IMR-90 (cell line): ENCODE measurements around the gene PLPP3. TPM values are rescaled to one million over a fixed set of nuclear protein-coding genes. Genes with fewer than 3 reads are reported as not detected.

Experiments used
- ATAC-seq: fragments of 200-7000 bp; cut with Tn5 transposase; 2 replicates; pipeline ENCODE4 v1.9.1; 2020; ENCODE audit warnings: low read depth, mild to moderate bottlenecking, moderate library complexity
- BruUV-seq: library from RNA; stranded (reverse); fragments of 400-500 nt; replicated peaks from 2 replicates; lab custom pipeline; 2021; lab: Mats Ljungman, UMichigan
- CTCF ChIA-PET: fragments of 300-600 bp; formaldehyde crosslinking; extraction: SDS; loops from one replicate; lab custom pipeline; 2021; ENCODE audit warnings: antibody characterized with exemption; lab: Yijun Ruan, JAX
- POLR2A ChIA-PET: fragments of 300-600 bp; sonication (Branson Sonifier 250); formaldehyde crosslinking; loops from one replicate; lab custom pipeline; 2022; ENCODE audit warnings: antibody characterized with exemption; ENCODE audit not compliant: unreplicated experiment; lab: Charles Lee
- DNase-seq: peaks from one replicate; pipeline ENCODE4 v3.0.0; 2013
- H2AFZ ChIP-seq: replicated peaks from 2 replicates; pipeline ENCODE3; 2013; ENCODE audit warnings: low read length, mild to moderate bottlenecking; ENCODE audit not compliant: poor library complexity
- H2AK5ac ChIP-seq: 2 replicates; pipeline ENCODE4 v1.6.1; 2013; ENCODE audit warnings: low read depth, low read length, inconsistent platforms
- H2AK9ac ChIP-seq: replicated peaks from 2 replicates; pipeline ENCODE3; 2013; ENCODE audit warnings: mild to moderate bottlenecking, low read depth, low read length, moderate library complexity; ENCODE audit not compliant: poor library complexity
- H2BK120ac ChIP-seq: 2 replicates; pipeline ENCODE4 v1.6.1; 2013; ENCODE audit warnings: low read depth, low read length, inconsistent platforms
- H2BK15ac ChIP-seq: 3 replicates; pipeline ENCODE4 v1.6.1; 2013; ENCODE audit warnings: low read depth, low read length, inconsistent platforms
- H2BK20ac ChIP-seq: 2 replicates; pipeline ENCODE4 v1.6.1; 2013; ENCODE audit warnings: low read depth, mild to moderate bottlenecking, inconsistent platforms, low read length, moderate library complexity
- H2BK5ac ChIP-seq: 2 replicates; pipeline ENCODE4 v1.6.1; 2013; ENCODE audit warnings: mild to moderate bottlenecking, low read depth, low read length, inconsistent platforms; ENCODE audit not compliant: poor library complexity, severe bottlenecking
- H3K14ac ChIP-seq: replicated peaks from 2 replicates; pipeline ENCODE4 v1.6.1; 2013; ENCODE audit warnings: low read depth, low read length, inconsistent platforms
- H3K18ac ChIP-seq: 2 replicates; pipeline ENCODE4 v1.6.1; 2013; ENCODE audit warnings: low read depth, low read length, control low read depth
- H3K23ac ChIP-seq: 2 replicates; pipeline ENCODE4 v1.6.1; 2013; ENCODE audit warnings: low read depth, low read length, inconsistent platforms
- H3K27ac ChIP-seq: 2 replicates; pipeline ENCODE4 v1.5.1; 2013; ENCODE audit warnings: mild to moderate bottlenecking, control low read depth, low read length; ENCODE audit not compliant: insufficient read depth
- H3K27me3 ChIP-seq: 2 replicates; pipeline ENCODE4 v1.6.1; 2013; ENCODE audit warnings: low read length; ENCODE audit not compliant: control insufficient read depth, insufficient read depth
- H3K36me3 ChIP-seq: 2 replicates; pipeline ENCODE4 v1.6.1; 2013; ENCODE audit warnings: low read length, mixed read lengths; ENCODE audit not compliant: control insufficient read depth, insufficient read depth
- H3K4ac ChIP-seq: 2 replicates; pipeline ENCODE4 v1.6.1; 2013; ENCODE audit warnings: low read depth, low read length, inconsistent platforms
- H3K4me1 ChIP-seq: 2 replicates; pipeline ENCODE4 v1.6.1; 2013; ENCODE audit warnings: low read length, mixed read lengths; ENCODE audit not compliant: control insufficient read depth, insufficient read depth
- H3K4me2 ChIP-seq: 2 replicates; pipeline ENCODE4 v1.6.1; 2013; ENCODE audit warnings: low read depth, mild to moderate bottlenecking, control low read depth, low read length, moderate library complexity
- H3K4me3 ChIP-seq: 2 replicates; pipeline ENCODE4 v1.5.1; 2013; ENCODE audit warnings: low read depth, mild to moderate bottlenecking, control low read depth, low read length, moderate library complexity; ENCODE audit not compliant: insufficient read depth
- H3K56ac ChIP-seq: 2 replicates; pipeline ENCODE4 v1.6.1; 2013; ENCODE audit warnings: low read length, inconsistent platforms; ENCODE audit not compliant: insufficient read depth; ENCODE audit errors: extremely low read depth
- H3K79me1 ChIP-seq, 2 experiments: 2 replicates each; pipeline ENCODE4 v1.6.1; 2013; ENCODE audit warnings: low read length in 2 of 2, inconsistent platforms in 1 of 2, low read depth in 1 of 2
- H3K9ac ChIP-seq: 2 replicates; pipeline ENCODE4 v1.6.1; 2013; ENCODE audit warnings: low read depth, low read length, control low read depth
- H3K9me1 ChIP-seq: 2 replicates; pipeline ENCODE4 v1.6.1; 2013; ENCODE audit warnings: low read length, inconsistent platforms; ENCODE audit not compliant: insufficient read depth
- H3K9me3 ChIP-seq: 2 replicates; pipeline ENCODE4 v1.6.1; 2013; ENCODE audit warnings: low read length; ENCODE audit not compliant: control insufficient read depth, insufficient read depth
- H4K20me1 ChIP-seq: 2 replicates; pipeline ENCODE4 v1.6.1; 2013; ENCODE audit warnings: low read length, inconsistent platforms; ENCODE audit not compliant: insufficient read depth
- H4K5ac ChIP-seq: 2 replicates; pipeline ENCODE4 v1.6.1; 2013; ENCODE audit warnings: mild to moderate bottlenecking, low read depth, low read length, control low read depth
- H4K8ac ChIP-seq, 2 experiments: 2 replicates each; pipeline ENCODE4 v1.6.1; 2013; ENCODE audit warnings: low read depth in 2 of 2, low read length in 2 of 2, control low read depth in 1 of 2, inconsistent platforms in 1 of 2
- H4K91ac ChIP-seq: 2 replicates; pipeline ENCODE4 v1.6.1; 2013; ENCODE audit warnings: low read depth, low read length, inconsistent platforms; ENCODE audit not compliant: insufficient read depth
- MAFK ChIP-seq: IDR thresholded peaks from 2 replicates; pipeline ENCODE4 v1.6.1; 2012; ENCODE audit warnings: low read depth, low read length, improper control_type of control experiment
- USF2 ChIP-seq: fragments of 150-350 bp; IDR thresholded peaks from 2 replicates; pipeline ENCODE4 v1.6.1; 2017; ENCODE audit warnings: mild to moderate bottlenecking, antibody characterized with exemption, low read length, low read depth
- WGBS, 2 experiments: methylation state at CpG; one replicate each; pipeline versions ENCODE4 v1.1.5 to v1.1.7; 2013; ENCODE audit warnings: missing lambda C conversion rate in 2 of 2; ENCODE audit not compliant: insufficient read length in 1 of 2; ENCODE audit errors: extremely low coverage in 2 of 2; 5-methylcytosine and 5-hydroxymethylcytosine counted together
- dilution Hi-C: fragments of 300-500 bp; cut with HindIII; formaldehyde crosslinking; loops from one replicate; pipeline ENCODE4 v1.14.3; 2018; ENCODE audit warnings: low sequenced_read_pairs; ENCODE audit not compliant: unreplicated experiment
- in situ Hi-C: fragments of 300-500 bp; cut with MboI; formaldehyde crosslinking; loops from 3 replicates; pipeline ENCODE4 v1.14.3; 2019; ENCODE audit warnings: low sequenced_read_pairs, inconsistent platforms, mixed read lengths
- intact Hi-C: fragments of 100-400 bp; cut with micrococcal nuclease; formaldehyde crosslinking; loops from 2 replicates; pipeline ENCODE4 v1.10.0; 2022
- polyA plus RNA-seq, 3 experiments: library from polyadenylated mRNA; depleted of rRNA; stranded (reverse); fragments of >200 nt; gene quantifications; 2 replicates each; pipeline ENCODE4 v1.2.3, GENCODE V29; 2012; ENCODE audit warnings: low replicate concordance in 1 of 3
- total RNA-seq: library from RNA; depleted of rRNA; stranded (reverse); fragments of >200 nt; gene quantifications from 2 replicates; pipeline ENCODE4 v1.2.3, GENCODE V29; 2012

Gene PLPP3
- total and polyA plus RNA-seq, 2 of the 4 experiments (the other 2 are of a cell fraction) = 49.9 to 56.6 TPM

DNA sequence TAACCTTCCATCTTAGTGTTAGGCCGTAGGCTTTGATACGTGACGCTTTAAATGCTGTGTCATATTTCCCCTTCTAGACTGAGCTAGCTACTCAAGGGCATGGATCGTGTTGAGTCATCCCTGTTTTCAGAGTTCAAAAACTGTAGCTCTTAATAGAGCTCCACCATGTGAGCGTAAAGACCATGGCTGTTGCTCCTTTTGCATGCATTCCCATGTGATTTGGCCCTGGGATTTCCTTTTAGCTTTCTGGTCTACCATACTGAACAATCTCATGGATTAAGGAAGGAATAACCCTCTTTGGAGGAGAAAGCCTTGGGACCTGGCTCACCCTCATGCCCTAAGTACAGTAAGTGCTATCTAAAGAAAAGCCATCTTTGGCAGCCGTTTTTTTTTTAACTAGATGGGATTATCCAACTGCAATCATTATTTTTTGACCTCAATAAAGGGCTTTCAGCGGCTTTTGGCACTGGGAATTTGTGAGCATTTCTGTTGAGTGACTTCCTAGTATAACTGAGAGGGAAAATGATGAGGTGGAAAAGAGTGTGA is 76.6 kb downstream of the PLPP3 start:
- no peak overlapping the region for H3K27ac ChIP-seq
- no peak overlapping the region for H3K4me2 ChIP-seq
- H4K8ac ChIP-seq = no peak overlapping the region
- no peak overlapping the region for H3K4ac ChIP-seq
- H3K27me3 ChIP-seq = no peaks in the 10 kb centered on the region
- H4K20me1 ChIP-seq = peaks cover 5% of the 10 kb centered on the region
- no peak overlapping the region for H4K91ac ChIP-seq
- H3K14ac ChIP-seq = no peak overlapping the region
- H2BK20ac ChIP-seq = no peak overlapping the region
- ChIA-PET POLR2A (no interaction called here), CTCF (no interaction called here)
- intact Hi-C loops = no loop called here
- no TSS peak for BruUV-seq
- no peak for ATAC-seq
- no peak overlapping the region for H2AK5ac ChIP-seq
- no peak overlapping the region for H2BK5ac ChIP-seq
- WGBS, 2 experiments = 88% methylated on average over 4 of the region's 7 CpGs; no CpG with 5 or more reads in 1 of the 2 experiments
- H3K9ac ChIP-seq = no peak overlapping the region
- H2AK9ac ChIP-seq = no peak overlapping the region
- TF ChIP-seq USF2 = no peak
- TF ChIP-seq MAFK = no peak
- dilution Hi-C loops = no loop called here
- H2BK15ac ChIP-seq = no peak overlapping the region
- DNase-seq = peak; percentile 50
- H3K9me1 ChIP-seq = peaks cover 16% of the 10 kb centered on the region
- in situ Hi-C loops = no loop called here
- H2BK120ac ChIP-seq = no peak overlapping the region
- H3K23ac ChIP-seq = no peak overlapping the region
- H3K4me3 ChIP-seq = no peak overlapping the region
- peaks cover 39 to 49% of the 10 kb centered on the region in 2 experiments for H3K79me1 ChIP-seq
- no peak overlapping the region for H3K18ac ChIP-seq
- peaks cover 75% of the 10 kb centered on the region for H3K36me3 ChIP-seq
- peaks cover 5% of the 10 kb centered on the region; the same call in 1 of the 2 replicates for H3K4me1 ChIP-seq
- H2AFZ ChIP-seq = no peak overlapping the region
- no peak overlapping the region for H4K5ac ChIP-seq
- H3K56ac ChIP-seq = no peak overlapping the region
- H3K9me3 ChIP-seq = no peaks in the 10 kb centered on the region
